NCI-H524 (cell line): ENCODE measurements around the gene KLK8.
A peak's percentile ranks its signal among the peaks of the same experiment; 100 is the strongest.
"Not testable (repeated sequence)": the region's sequence is repeated elsewhere in the genome, so short reads cannot be mapped to it uniquely, and the experiment has no call there.

Experiments
- DNase-seq, 2 experiments: peaks; one replicate each; lab custom pipeline; 2025; lab: John Stamatoyannopoulos, UW

The KLK8 gene

DNA sequence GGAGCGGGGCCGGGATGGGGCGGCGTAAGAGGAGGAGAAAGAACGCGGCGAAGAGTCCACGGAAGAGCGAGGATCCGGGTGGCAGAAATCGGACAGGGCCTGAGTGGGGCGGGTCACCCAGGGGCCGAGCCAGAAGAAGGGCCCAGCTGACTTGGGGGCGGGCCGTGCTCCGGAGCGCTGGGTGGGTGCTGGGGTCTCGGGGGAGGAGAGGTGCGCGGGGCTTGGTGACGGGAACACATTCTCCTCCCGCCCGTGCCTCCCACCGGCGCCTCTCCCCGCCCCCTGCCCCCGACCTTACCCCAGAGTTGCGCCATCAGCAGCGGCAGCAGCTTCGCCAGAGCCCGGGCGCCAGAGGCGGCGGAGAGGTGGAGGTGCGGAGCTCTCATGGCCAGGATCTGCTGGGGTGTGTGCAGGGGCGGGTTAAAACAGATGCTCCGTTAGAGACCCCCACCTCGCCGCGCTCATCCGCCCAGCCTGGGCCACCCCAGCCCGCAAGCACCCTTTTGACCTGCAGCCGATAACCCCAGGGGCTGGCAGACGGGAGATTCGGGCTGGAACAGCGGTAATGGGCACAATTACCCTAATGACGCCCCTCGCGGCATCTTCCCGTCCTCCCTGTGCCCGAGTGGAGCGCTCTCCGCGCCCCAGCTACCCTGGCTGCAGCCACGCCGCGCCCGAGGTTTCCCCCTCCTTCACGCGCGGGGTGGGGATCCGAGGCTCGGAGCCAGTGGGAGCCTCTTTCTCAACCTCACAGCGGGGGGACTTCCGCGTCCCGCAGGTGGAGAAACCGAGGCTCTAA lies 17.5 kb upstream of the KLK8 start:
- no peak for DNase-seq

DNA sequence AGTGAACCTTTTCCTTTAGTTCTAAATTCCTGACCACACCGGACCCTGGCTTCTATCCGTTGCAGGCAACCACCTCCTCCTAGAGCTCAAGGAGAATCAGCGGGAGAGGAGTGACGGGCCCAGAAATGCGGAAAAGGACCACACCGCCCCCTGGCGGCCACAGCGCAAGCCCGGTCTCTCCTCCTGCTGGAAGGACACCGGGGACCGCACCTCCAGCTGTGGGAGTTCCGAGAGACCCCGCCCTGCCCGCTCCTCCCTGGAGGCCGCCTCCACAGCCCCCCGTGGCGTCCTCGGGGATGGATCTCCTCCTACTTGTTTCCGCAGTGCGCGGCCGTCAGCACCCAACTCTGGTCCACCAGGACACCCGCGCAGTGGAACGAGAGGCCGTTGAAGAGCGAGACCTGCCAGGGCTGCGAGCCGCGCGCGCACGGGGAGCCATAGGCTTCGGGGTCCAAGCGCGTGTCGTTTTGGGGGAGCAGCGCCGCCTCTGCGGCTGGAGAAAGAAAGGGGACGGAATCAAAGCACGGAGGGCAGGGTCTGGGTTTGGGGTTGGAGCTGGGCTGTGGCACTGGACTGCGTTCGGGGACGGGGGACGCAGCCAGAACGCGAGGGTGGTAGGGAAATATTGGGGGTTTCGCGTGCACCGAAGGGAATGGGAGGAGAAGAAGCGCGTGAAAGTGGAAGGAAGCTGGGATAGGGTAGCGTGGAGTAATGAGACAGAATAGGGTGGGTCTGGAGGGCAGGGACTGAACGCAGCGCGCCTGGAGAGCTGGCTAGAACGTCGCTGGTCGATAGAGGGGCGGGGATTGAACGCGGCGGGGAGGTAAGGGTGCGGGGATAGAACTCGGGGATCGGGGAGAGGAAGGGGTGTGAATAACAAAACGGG lies 15.6 kb upstream of the KLK8 start:
- peak; percentile 10 to 51 for DNase-seq

DNA sequence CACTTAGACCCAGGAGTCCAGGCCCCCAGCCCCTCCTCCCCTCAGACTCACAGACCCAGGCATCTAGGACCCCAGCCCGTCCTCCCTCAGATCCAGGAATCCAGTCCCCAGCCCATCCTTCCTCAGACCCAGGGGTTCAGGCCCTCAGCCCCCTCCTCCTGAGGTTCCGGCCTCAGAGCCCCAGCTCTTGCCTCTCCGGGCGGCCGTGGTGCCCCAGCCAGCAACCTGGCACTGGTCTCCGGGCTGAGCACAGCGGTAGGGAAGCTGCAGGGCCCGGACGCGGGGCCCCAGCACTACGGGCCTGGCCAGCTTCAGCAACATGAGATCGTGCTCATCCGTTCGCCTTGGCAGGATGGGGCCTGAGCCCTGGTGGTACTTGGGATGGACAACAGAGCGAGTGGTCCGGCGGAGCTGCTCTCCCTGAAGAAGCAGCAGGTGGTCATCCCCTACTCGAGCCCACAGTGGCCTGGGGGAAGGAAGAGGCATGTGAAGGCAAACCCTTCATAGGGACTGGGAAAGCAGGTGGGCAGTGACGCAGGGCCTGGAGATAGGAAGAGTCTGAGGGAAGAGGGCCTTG lies 14.4 kb upstream of the KLK8 start:
- no peak for DNase-seq

DNA sequence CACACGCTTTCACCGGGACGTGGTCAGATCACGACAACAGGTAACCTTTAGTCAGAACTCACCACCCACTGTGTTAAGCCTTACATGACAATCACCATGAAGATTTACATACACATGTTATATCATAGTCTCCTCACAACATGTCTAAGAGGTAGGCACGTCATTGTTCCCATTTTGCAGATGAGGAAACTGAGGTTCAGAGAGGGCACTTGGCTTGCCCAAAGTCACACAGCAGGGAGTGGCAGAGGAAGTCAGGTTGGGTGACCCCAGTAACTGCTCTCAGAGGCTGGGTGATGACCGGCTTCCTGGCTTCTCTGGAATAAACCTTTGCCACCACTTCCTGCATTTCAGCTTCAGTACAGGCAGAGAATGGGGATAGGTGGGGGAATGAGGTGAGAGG lies 12.8 kb upstream of the KLK8 start:
- DNase-seq, result no peak

DNA sequence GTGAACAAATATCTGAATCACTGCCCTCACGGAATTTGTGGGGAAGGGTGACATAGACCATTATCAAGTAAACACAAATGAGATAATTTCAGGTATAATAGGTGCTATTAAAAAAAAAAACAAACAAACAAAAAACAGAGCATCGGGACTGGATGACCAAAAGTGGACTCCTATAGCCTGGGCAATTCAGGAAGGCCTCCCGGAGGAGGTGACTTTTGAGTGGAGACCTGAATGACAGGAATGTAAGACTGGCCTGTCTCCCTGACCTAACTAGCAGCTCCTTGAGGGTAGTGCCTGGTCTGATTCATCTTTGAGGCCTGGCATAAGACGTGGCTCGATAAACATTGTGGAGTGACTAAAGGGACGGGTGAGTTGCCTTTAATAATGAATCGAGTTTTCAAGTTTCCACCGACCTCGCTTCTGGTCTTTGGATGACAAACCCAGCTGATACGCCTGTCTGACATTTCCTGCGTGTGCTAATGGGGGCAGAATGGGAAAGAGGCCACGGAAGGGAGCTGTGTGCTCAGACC lies 11.3 kb upstream of the KLK8 start:
- DNase-seq, result no peak

DNA sequence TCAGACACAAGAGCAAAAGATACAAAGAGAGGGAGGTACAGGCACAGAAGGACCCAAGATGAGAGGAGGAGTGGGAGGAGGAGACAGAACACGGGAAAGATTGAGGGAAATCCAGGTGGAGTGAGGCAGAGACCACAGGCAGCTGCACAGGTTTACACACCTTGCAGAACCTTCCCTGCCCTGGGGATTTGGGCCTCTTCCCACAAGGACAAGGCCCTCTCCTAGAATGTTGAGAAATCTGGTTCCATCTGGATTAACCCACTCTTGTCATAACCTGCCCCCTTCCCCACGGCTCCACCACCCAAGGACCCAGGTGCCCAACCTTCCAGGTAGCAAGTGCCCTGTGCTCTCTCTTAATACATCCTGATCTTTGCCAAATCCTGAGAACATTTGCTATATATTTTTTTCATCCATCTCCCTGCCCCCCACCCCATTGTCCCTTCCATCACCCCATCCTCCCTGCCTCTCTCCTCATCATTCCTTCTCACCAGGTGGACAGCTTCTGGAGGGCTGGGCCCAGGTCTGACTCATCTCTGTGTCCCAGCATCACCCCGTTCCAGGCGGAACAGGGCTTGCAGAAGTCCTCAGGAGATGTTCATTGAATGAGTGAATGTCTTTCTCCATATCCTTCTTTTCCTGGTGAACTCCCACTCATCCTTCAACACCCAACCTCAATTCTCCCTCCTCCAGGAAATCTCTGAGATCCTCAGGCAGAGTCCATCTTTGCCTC lies 8.8 kb upstream of the KLK8 start:
- DNase-seq, result no peak

DNA sequence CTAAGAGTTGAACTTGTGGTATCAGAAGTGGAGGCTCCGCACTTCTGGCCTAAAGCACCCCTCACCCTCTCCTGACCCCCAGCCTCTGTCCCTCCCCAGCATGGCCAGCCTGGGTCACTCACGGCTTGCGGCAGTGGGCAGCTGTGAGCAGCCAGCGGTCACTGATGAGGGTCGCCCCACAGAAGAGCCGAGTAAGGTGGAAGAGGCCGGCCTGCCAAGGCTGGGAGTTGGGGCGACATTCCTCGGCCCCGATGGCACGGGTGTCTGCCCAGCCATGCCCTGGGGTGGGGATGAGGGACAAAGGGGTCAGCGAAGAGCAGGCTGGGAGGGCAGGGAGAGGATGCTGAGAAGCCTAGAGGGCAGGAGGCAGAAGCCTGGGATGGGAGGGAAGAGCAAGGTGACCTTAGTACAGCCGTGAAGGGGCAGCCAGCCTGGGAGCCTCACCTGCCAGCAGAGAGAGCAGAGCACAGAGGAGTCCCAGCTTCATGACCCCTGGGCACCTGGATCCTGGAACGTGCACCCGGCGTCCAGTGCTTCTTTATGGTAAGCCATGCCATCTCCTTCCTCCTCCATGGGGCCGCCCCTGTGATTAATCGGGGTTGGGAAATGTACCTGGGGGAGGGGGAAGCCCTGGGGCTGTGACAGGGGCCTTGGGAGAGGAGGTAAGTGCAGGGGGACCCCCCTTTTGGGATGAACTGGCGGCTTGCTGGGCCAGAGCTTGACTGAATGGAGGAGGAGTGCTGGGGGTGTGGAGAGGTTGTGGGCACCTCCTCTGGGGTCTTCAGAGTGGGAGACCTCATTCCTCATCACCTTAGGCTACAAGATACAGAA lies 7.9 kb upstream of the KLK8 start:
- DNase-seq, result no peak

DNA sequence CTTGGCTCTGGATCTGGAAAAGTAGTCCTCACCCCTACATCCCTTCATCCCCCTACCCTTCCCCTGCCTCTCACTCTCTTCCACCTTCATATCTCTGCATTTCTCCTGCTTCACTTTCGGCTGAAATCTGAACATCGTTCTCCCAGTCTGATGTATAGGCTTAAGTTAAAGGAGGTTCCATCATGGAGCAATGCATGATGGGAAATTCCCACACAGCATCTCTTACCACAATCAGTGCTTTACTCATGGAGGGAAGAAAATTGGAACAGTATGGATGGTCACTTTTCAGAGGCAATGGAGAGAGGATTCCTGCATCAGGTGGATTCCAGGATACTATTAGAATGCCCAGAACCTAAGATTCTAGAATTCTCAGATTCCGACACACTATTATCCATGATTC lies 6.1 kb upstream of the KLK8 start:
- no peak for DNase-seq

DNA sequence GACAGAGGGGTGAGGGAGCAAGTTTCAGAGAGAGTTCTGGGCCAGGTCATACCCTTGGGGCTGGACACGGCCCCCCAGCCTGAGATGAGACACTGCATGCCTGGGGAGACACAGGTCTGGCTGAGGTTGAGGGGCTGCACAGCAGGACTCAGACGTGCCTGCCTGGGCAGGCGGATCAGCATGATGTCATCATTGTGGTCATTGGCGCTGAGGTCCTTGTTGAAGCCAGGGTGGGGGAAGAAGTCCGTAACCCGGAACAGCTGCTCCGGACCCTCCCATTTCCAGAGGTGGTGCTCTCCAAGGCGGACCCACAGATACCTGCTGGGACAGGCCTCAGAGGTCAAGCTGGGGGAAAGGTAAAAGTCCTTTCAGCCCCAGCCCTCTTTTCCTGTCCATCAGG lies 5.0 kb upstream of the KLK8 start:
- no peak for DNase-seq

DNA sequence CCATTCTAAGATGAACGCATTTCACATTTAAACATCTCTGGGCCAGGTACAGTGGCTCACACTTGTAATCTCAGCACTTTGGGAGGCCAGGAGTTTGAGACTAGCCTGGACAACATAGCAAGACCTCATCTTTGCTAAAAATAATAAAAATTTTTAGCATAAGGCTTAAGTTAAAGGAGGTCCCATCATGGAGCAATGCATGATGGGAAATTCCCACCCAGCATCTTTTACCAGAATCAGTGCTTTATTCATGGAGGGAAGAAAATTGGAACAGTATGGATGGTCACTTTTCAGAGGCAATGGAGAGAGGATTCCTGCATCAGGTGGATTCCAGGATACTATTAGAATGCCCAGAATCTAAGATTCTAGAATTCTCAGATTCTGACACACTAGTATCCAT lies 3.8 kb upstream of the KLK8 start:
- no peak for DNase-seq

DNA sequence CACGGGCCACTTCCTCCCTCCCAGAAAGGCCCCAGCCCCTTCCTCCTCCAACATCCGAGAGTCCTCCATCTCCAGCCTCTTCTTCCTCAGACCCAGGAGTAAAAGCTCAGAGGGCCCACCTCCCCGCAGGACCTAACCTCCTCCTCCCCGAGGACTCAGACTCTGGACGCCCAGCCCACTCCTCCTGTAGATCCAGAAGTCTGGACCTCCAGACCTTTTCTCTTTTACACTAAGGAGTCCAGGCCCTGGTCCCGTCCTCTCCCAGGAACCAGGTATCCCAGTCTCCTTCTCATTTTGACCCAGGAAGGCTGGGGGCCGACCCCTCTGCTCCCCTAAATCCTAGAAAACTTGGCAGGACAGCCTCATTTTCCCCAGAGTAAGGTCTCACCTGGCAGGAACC lies 1.9 kb upstream of the KLK8 start:
- no peak for DNase-seq

DNA sequence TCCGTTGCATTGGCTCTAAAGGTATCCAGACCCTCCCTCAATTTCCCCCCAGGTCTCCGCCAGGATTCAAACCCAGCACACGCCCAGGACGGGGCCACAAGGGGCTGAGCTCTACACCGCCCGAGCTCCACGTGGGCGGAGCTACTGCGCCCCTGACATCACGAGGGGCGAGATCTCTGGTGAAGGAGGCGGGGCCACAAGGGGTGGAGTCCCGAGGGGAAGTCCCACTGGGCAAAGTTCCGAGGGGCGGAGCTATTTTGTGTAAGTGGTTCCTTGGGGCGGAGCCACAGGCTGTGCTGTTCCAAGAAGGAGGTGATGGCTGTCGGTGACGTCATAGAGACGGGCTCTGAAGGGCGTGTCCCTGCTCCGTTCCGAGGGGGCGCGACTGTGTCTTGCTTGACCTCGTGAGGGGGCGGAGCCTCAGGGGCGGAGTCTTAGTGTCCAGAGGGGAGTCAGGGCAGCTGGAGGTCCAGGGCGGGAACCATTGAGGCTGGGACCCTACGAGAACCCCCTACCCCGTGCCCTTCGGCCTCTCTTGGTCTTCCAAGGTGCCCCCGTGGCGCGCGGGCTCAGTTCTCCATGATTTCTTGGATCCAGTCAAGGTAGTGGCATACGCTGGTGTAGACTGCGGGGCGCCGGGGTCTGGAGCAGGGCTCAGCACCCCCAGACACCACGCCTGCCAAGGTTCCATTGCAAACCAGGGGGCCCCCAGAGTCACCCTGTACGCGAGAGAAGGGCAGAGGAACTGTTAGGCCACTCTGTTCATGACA lies 1.3 kb upstream of the KLK8 start:
- DNase-seq, result no peak

DNA sequence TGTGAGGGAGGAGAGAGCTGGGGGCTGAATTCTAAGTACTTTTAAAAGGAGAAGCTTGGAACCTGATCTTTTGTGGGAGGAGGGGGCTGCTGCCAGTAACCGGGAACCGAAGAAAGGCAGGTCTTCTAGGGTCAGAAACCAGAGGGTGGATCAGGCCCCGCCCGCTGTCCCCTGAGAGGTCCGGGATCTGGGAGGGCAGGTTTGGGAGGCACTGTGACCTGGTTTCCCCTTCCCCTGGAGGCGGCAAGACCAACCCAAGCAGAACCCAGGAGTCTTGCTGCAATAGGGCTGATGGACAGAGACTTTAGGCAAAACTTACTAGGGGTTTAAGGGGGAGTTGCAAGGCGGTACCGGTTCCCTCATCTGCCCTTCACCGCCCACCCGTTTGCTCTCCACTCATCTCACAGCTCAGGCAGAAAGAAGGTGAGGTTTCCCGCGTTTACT lies 707 bp upstream of the KLK8 start:
- DNase-seq, result no peak

DNA sequence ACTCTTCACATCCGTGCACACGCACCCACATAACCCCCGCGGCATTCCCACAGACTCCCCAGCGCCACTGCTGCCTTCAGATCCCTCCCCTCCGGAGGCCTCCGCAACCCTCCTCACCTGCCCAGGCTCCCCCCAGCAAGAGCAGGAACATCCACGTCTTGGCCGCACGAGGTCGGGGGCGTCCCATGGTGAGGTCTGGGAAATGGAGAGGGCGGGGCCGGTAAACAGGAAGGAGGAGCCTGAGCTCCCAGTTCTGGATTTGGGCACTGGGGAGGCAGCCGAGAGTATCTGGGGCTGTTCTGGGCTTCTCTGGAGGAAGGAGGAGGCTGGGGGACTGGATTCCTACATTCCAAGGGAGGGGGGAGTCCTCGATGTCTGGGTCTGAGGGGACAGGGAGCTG lies 423 bp downstream of the KLK8 start:
- DNase-seq, result no peak

DNA sequence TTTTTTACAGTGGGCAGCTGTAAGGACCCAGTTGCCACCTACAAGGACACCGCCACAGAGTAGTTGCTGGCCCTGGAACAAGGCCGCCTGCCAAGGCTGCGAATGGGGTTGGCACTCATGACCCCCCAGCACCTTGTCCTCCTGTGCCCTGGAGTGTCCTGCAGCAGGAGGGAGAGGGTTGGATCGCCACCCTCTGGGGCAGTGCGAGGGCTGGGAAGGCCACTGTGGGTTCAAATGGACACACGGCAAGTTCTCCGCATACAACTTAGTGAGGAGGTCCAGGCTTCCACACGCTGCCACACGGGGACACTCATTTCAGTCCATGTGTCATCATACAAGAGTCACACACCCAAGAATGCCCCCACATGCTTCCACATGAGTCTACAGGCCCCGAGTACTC lies 978 bp downstream of the KLK8 start:
- no peak for DNase-seq

DNA sequence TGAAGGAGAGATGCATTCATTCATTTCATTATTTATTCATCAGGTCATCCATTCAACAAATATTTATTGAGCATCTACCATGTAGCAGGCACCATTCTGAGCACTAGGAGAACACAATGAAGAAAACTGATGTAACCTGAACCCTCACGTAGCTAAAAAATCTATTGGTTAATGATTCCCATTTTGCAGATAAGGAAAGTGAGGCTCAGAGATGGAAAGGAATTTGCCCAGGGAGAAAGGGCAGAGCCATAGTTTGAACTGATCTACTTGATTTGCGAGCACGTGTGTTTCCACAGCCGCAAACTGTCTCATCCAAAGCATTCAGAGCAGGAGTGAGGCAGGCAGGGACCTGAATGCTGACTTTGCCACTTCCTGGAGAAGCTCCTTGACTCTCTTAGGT lies 2.7 kb downstream of the KLK8 start:
- no peak for DNase-seq

DNA sequence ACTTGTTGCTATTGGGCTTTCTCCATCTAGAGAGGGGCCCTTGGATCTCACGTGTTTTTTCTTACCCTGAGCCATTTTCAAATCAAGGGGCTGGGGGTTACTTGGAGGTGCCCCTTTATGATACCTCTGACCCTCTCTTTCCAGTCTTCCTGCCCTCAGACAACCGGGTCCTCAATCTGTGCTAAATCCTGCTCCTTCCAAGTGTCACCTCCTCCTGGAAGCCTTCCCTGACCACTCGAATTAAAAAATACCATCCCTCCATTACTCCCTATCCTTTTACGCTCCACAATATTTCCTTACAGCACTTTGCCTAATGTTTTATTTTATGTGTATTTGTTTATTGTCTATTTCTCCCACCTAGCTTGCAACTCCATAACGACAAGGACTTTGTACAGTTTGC lies 3.3 kb downstream of the KLK8 start:
- DNase-seq, result no peak

DNA sequence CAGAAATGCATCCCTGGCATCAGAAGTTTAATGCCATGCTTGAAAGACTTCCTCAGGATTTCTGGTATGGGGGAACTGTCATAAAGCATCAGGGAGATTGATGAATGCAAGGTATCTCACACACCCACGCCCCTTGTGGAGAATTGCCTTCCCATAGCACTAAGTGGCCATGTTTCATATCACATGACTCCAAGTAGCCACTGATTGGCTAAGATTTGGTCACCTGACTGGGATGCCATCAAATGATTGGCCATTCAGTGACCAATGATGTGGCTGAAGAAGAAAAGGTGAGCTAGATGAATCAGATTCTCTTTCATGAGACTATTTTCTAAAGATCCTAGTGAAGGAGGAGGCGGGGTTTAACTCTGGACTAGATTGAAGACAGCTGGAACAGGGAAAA lies 7.3 kb downstream of the KLK8 start:
- DNase-seq, result peak in 1 of 2 experiments; percentile 7

DNA sequence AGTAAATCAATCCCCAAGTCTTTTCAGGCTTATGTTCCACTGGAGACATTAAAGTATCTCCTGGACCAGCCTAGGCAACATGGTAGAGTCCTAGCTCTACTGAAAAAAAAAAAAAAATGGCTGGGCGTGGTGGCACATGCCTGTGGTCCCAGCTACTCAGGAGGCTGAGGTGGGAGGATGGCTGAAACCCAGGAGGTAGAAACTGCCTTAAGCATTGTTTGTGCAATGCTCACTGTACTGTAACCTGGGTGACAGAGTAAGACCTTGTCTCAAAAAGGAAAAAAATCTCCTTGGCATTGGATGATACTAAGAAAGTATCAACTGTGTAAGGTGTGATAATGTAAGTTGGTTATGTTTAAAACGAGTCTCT lies 8.8 kb downstream of the KLK8 start:
- DNase-seq, result no peak

DNA sequence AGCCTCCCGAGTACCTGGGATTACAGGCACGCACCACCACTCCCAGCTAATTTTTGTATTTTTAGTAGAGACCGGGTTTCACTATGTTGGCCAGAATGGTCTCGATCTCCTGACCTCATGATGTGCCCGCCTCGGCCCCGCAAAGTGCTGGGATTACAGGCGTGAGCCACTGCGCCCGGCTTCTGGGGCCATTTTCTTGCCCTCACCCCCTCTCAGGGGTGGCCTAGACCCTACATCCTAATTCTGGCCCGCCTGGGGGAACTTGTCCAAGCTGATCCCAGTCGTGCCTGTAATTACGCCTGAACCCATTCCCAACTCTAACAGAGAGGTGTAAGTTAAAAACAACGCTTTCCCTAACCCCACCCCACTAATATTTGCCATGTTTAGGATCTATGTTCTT lies 17.0 kb downstream of the KLK8 start:
- DNase-seq, result not testable (repeated sequence)
